Ovary (tissue), 3 donors: ENCODE data around the gene GMPR2.

Experiments used
- CTCF ChIP-seq, 3 donors: fragments of 450-650 bp in 2 of 3; fragments of 200-600 bp in 1 of 3; IDR thresholded peaks; one replicate each; pipeline versions ENCODE4 v1.5.1 to v1.8.0; 2016 to 2022; ENCODE audit warnings: antibody characterized with exemption in 3 of 3, mild to moderate bottlenecking in 1 of 3
- EP300 ChIP-seq: sonication (generic); formaldehyde crosslinking; IDR thresholded peaks from one replicate; pipeline ENCODE4 v1.6.1; 2017; ENCODE audit warnings: antibody characterized with exemption
- POLR2A ChIP-seq: fragments of 450-650 bp; IDR thresholded peaks from one replicate; pipeline ENCODE4 v1.6.1; 2017; ENCODE audit warnings: antibody characterized with exemption, mild to moderate bottlenecking, moderate library complexity
- donor health status: DM: no; HTN: no; CAD: no.

- TF ChIP-seq CTCF (IDR thresholded peaks at IDR 0.05), result no peak
- TF ChIP-seq POLR2A, result no peak
- TF ChIP-seq EP300, result no peak
These were observed 13.6 kb upstream of the GMPR2 start for GRCh38 chr14:24219080-24219479.
